Measurements from ENCODE around the gene MOGAT2.

The MOGAT2 gene

DNA sequence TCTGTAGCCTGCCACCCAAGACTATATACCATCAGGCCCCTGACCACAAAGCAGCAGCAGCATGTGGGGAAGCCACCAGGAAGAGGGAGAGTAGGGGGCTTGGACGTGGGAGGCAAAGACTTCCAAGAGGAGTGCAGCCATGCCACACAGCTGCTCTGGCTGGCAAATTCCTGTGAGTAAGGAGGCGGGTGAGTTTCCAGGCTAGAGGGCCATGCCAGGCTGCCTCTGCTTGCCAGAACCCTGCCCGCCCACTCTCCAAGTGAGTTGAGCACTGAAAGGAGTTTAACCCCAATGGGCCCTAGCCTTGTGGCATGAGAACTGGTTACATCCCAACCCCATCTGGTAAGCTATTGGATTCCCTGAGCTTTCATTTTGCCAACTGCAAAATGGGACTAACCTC is 46.2 kb downstream of the MOGAT2 start:
- no peak for DNase-seq (ENCODE audit: low read depth, low spot score)
- no peak overlapping the region for H3K4me3 ChIP-seq (ENCODE audit: low read depth, low read length)
- TF ChIP-seq, protein P1, sequence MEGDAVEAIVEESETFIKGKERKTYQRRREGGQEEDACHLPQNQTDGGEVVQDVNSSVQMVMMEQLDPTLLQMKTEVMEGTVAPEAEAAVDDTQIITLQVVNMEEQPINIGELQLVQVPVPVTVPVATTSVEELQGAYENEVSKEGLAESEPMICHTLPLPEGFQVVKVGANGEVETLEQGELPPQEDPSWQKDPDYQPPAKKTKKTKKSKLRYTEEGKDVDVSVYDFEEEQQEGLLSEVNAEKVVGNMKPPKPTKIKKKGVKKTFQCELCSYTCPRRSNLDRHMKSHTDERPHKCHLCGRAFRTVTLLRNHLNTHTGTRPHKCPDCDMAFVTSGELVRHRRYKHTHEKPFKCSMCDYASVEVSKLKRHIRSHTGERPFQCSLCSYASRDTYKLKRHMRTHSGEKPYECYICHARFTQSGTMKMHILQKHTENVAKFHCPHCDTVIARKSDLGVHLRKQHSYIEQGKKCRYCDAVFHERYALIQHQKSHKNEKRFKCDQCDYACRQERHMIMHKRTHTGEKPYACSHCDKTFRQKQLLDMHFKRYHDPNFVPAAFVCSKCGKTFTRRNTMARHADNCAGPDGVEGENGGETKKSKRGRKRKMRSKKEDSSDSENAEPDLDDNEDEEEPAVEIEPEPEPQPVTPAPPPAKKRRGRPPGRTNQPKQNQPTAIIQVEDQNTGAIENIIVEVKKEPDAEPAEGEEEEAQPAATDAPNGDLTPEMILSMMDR (IDR thresholded peaks at IDR 0.05; ENCODE audit: low read depth, low read length), result no peak
- in situ Hi-C loops (cut with HindIII; ENCODE audit: low sequenced_read_pairs), result no loop called here

DNA sequence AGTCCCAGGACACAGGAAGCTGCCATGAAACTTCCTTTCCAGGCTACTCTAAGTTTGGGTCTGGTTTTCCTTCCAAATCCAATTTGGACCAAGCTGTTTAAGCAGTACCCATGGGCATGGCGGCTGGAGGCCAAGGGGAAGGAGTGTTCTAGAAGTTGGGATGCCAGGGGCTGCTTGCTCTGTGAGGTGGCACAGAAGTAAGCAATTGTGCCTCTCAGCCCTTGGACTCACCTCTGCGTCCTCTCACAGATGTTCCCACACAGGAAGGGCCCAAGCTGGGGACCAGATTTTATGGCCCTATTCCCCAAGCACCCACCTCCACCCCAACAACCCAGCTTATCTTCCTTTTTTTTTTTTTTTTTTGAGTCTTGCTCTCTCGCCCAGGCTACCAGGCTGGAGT is 47.5 kb downstream of the MOGAT2 start:
- no peak overlapping the region for H3K4me3 ChIP-seq (ENCODE audit: low read depth, low read length)
- DNase-seq (ENCODE audit: low read depth, low spot score), result no peak
- in situ Hi-C loops (cut with HindIII; ENCODE audit: low sequenced_read_pairs), result no loop called here
- TF ChIP-seq, protein P1 (IDR thresholded peaks at IDR 0.05; ENCODE audit: low read depth, low read length), result no peak

DNA sequence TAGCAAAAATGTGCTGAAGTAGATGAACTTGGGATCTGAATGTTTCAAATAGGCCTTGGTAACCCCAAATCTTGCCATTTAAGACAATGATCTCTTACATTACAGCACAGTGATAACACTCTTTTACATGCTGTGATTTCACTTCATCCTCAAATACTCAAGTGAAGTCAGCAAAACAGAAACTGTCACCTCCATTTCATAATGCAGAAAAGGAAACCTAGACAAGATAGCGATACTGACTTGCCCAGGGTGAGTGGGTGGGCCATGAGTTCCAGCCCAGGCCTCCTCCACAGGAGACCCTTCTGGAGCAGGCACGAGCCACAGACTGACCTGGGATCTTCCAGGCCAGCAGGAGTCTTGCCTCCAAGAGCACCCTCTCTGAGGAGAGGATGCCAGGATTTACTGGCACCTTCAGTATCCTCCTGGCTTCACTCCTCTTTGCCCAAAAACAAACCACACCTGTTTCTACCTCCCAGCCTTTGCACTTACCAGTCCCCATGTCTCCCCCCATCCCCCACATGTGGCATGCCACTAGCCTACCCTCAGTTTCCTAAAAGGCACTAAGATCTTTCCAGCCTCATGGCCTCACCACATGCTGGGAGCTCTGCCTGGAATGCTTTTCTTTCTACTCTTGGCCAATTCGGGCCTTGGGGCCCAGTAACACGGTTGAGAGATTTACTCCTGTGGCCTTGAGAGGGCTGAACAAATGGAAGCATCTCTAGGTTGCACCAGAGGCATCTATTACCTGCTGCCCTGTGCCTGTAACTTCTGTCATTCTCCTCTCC is 49.0 kb downstream of the MOGAT2 start:
- TF ChIP-seq, protein P1 (IDR thresholded peaks at IDR 0.05; ENCODE audit: low read depth, low read length), result no peak
- no peak for DNase-seq (ENCODE audit: low read depth, low spot score)
- H3K4me3 ChIP-seq (ENCODE audit: low read depth, low read length), result no peak overlapping the region
- in situ Hi-C loops (cut with HindIII; ENCODE audit: low sequenced_read_pairs), result no loop called here

DNA sequence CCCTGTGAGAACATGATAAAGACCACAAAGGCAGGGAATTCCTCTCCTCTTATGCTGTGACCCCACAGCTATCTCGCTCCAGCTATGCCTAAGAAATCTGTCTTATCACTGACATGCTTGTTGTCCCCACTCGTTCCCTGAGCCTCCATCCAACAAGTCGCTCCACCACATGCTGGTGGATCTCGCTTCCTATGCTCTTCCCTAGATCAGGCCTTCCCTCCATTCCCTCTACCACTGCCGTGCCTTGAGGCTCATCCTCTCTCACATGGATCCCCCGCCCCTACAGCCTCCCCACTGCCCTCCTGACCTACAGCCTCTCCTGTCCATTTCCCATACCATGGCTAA is 49.6 kb downstream of the MOGAT2 start:
- in situ Hi-C loops (cut with HindIII; ENCODE audit: low sequenced_read_pairs), result no loop called here
- TF ChIP-seq, protein P1 (IDR thresholded peaks at IDR 0.05; ENCODE audit: low read depth, low read length), result no peak
- no peak for DNase-seq (ENCODE audit: low read depth, low spot score)
- H3K4me3 ChIP-seq (ENCODE audit: low read depth, low read length), result no peak overlapping the region

DNA sequence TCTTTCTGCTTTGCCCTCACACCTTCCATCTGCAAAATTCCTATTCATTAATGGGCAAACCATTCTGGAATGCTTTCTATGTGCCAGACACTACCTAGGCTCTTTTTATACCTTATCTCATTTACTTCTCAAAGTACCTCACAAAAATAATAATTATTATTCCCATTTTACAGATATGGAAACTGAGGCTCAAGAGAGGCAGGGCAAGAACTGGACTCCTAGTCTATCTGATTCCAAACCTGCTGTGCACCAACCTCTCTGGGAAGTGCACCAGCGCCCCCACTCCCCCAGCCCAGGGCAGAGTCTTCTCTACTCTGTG is 50.1 kb downstream of the MOGAT2 start:
- TF ChIP-seq, protein P1 (IDR thresholded peaks at IDR 0.05; ENCODE audit: low read depth, low read length), result no peak
- H3K4me3 ChIP-seq (ENCODE audit: low read depth, low read length), result no peak overlapping the region
- DNase-seq (ENCODE audit: low read depth, low spot score), result no peak
- in situ Hi-C loops (cut with HindIII; ENCODE audit: low sequenced_read_pairs), result no loop called here

DNA sequence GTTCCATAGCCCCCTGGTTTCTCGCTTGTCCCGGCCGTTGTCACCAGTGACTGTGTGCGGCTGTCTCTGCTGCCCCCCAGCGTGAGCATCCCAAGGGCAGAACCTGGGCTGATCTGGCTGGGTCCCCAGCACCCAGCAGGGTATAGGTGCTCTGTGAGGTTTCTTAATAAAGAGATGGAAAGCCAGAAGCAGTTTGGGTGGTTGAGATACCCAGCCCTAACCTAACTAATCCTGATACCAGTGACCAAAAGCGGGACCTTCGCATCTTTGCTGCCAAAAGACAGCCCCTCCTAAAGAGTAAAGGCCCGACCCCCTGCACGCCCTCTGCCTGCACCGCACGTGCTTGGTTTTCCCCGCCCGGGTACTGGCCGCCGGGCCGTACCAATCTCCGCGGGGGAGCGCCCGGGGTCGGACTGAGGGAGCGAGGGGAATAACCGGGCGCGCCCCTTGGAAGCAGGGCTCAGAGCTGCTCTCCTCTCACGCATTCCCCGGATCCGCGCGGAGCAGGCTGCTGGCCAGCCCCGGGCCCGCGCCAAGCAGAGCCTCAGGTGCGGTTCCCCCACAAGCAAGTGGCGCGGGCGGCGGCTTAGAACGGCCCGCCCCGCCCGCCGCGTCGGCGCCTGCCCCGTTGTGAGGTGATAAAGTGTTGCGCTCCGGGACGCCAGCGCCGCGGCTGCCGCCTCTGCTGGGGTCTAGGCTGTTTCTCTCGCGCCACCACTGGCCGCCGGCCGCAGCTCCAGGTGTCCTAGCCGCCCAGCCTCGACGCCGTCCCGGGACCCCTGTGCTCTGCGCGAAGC is 50.7 kb downstream of the MOGAT2 start, which contains the start of gene DGAT2:
Gene DGAT2, plus strand, starts transcription at position 667 of the 797 bp plus-strand sequence. CDS start 214 bp downstream, outside the sequence.
- peak; percentile 63 for DNase-seq (ENCODE audit: low read depth, low spot score)
- H3K4me3 ChIP-seq (ENCODE audit: low read depth, low read length), result peak within 1 kb of the TSS; percentile 32
- TF ChIP-seq, protein P1 (IDR thresholded peaks at IDR 0.05; ENCODE audit: low read depth, low read length), result no peak
- in situ Hi-C loops (cut with HindIII; ENCODE audit: low sequenced_read_pairs), result no loop called here

Data from astrocyte of the spinal cord (primary cell).